ENCODE data around the gene LIPT2.

GRCh38 chr11:74479732-74480123, 13.8 kb downstream of the LIPT2 start:
- no peak for TF ChIP-seq CTCF (conservative IDR thresholded peaks at IDR 0.05 in 1 of 2, IDR thresholded peaks at IDR 0.05 in 1 of 2; ENCODE audit: extremely low read depth in 1 of 2, insufficient read depth in 1 of 2, low read depth in 1 of 2, low read length in 2 of 2)
- TF ChIP-seq EZH2 (IDR thresholded peaks at IDR 0.05; ENCODE audit: borderline replicate concordance, low read length), result no peak
